Hematopoietic multipotent progenitor cell treated with erythropoietin and hydrocortisone succinate and interleukin-3 and kit ligand, for 15 days (in vitro differentiated cells): ENCODE data around the gene ABHD16B.

Experiments used
- DNase-seq: peaks from one replicate; pipeline ENCODE4 v3.0.0-alpha.2; 2015; ENCODE audit warnings: low spot score

Gene ABHD16B

DNA sequence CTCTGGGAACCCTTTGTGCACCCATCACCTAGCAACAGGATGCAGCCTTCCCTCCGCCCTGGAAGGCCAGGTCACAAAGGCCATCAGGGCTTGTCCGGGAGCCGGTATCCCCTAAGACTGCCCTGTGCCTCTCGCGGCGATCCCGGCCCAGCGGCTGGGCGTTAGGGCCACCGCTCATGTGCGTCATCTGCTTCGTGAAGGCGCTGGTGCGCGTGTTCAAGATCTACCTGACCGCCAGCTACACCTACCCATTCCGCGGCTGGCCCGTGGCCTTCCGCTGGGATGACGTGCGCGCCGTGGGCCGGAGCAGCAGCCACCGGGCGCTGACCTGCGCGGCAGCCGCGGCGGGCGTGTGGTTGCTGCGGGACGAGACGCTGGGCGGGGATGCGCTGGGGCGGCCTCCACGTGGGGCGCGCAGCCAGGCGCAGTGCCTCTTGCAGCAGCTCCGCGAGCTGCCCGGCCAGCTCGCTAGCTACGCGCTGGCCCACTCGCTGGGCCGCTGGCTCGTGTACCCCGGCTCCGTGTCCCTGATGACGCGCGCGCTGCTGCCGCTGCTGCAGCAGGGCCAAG is at the start of gene ABHD16B:
Gene ABHD16B, plus strand, starts transcription at position 134 of the 570 bp plus-strand sequence. Its CDS starts 43 bp downstream, at position 177.
- DNase-seq, result no peak

DNA sequence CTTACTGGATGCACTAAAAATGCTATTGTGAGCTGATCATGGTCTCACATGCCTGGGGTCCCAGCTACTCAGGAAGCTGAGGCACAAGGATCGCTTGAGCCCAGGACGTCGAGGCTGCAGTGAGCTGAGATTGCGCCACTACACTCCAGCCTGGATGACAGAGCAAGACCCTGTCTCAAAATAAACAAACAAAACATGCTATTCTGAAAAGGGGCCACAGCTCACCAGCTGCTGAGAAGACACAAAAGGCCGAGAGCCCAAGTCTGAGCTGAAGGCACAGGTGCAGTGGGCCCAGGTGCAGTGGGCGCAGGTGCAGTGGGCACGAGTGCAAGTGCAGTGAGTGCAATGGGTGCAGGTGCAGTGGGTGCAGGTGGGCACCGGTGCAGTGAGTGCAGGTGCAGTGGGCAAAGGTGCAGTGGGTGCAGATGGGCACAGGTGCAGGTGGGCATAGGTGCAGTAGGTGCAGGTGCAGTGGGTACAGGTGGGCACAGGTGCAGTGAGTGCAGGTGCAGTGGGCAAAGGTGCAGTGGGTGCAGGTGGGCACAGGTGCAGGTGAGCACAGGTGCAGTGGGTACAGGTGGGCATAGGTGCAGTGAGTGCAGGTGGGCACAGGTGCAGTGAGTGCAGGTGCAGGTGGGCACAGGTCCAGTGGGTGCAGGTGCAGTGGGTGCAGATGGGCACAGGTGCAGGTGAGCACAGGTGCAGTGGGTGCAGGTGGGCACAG is 46.2 kb upstream of the ABHD16B start:
- DNase-seq, result no peak

DNA sequence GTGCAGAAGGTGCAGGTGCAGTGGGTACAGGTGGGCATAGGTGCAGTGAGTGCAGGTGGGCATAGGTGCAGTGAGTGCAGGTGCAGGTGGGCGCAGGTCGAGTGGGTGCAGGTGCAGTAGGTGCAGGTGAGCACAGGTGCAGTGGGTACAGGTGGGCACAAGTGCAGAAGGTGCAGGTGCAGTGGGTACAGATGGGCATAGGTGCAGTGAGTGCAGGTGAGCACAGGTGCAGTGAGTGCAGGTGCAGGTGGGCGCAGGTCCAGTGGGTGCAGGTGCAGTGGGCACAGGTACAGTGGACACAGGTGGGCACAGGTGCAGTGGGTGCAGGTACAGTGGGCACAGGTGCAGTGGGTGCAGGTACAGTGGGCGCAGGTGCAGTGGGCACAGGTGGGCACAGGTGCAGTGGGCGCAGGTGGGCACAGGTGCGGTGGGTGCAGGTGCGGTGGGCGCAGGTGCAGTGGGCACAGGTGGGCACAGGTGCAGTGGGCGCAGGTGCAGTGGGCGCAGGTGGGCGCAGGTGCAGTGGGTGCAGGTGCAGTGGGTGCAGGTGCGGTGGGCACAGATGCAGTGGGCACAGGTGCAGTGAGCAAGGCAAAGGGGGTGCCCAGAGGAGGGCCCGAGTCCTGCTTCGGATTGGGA is 45.6 kb upstream of the ABHD16B start:
- DNase-seq, result no peak

DNA sequence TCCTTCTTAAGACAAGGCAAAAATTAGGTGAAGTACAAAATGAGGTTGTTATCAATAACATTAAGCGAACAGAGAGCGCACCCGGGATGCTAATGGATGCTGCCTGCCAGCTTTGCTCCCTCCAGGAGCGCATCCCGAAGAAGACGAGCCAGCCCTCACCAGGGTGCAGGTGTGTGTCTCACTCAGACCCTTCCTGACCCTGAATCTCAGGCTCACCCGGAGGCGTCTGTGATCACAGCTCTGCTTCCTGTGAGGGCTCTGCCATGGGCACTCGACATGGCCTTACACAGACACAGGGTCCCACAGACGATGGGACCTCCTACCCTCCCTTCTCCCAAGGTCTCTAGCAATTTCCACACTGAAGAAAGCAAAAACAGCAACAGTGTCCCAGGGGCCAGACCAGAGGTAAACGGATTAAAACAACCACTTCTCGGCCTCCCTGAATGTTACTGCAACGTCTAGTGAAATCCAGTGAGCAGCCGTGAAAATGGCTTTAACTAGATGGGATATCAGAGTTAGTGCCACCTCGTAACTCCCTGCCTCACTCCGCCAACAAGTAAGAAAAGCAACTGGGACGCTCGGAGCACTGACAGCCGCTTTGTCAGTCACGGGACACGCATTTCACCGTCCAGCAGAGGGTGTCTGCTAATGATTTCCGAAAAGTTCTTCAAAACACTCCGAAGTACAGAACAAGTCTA is 41.9 kb upstream of the ABHD16B start:
- DNase-seq, result no peak

DNA sequence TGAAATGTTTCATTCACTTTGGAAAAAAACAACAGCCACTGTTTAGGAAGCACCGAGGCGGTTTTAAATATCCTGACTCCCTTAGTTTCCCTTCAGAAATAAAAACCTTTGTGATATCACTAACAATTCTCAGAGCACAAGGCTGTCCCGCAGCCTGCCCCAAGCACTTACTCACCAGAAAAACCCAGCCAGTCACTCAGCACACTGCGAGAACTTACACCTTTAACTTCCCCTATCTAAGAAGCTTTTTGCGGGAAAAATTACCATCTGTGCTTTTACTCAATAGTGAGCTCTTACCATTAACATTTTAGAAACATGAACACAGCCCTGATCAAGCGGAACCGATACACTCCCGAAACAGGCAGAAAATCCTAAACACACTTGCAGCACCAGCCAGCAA is 39.5 kb upstream of the ABHD16B start:
- DNase-seq, result no peak

DNA sequence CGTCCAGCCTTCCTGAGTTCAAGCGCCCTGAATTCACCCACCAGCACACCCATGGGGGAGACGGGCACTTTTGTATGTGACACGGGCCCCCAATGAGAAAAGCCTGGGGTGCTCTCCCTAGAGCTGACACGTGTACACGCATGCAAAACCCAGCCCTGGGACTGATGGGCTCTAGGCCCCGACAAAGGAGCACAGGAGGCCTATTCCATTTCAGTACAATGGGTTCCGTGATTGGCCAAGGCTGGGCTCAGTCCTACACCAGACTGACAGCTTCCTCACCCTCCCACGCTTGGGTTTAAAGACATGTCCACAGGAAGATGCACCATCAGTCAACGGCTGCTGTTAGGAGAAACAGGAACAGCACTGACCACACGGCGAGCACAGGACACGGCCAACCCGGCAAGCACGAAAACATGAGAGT is 39.0 kb upstream of the ABHD16B start:
- DNase-seq, result no peak

DNA sequence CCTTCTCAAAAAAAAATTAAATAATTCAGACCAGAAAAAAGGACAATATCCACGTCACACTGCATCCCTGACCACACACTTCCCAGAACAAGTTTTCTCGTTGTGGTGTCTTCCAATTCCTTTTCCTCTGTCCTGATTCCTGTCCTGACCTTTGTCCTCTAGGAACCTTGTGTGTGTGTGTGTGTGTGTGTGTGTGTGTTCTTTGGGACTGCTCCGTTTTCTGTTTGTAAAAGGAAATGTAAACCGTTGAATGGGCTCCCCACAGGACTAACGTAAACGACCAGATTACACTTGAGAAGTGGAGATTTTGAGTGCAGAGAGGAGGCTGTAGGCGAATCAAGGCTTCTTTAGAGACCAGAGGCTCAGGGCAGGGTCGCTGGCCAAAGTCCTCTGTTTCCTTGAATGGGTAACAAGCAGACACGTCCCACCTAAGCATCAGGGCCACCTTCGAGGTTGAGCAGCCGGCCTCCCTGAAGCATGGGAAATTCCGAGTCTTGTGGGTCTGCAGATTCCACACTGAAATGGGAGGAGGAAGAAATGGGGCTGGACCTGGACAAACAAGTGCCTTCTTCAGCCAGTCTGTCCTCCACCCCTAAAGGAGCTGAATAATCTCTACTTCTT is 37.5 kb upstream of the ABHD16B start:
- DNase-seq, result no peak

DNA sequence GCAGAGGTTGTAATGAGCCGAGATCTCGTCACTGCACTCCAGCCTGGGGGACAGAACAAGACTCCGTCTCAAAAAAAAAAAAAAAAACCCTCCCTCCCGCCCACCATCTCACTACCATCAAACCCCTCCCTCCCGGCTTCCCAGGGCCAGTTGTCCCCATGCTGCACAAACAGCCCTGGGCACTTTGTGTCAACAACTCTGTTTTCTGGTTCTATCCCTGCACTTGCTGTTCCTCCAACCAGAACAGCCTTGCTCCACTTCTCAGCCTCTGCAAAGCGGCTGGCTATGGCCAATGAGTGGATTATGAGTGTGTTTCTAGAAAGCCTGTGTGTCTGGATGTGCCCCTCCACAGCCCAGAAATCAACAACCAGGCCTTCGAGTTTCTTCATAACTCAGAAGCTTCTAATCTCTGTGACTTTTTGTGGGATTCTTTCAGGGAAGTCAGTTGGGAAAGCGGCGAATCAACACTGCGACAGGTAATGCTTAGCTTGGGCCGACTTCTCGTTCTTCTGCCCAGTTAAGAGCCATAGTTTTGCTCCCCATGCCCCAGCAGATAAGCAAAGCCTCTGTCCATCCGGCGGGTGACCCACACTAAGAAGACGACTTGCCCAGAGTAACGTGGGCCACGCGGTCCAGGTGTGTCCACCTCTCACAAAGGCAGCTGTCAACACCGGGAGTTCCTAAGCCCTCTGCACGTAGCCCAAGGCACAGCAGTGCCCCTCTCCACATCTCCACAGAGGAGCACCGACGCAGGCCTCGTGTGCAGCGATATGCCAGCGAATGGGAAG is 35.8 kb upstream of the ABHD16B start:
- DNase-seq, result no peak

DNA sequence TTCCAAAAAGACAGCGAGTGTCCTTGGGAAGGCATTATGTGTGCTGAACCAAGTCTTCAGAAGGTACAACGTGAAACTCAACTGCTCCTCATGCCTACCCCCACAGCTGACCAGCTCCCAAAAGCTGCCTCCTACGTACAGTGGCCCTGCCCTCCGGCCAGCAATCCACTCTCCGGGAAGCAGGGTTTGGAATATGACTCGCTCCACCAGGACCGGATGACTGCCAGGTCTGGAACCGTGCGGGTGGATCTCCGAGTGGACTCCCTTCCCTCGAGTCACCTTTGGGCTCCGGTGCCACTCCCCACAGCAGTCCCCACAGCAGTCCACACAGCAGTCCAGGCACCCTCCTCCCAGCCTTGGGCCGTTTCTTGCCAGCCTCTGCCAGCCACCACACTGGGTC is 34.5 kb upstream of the ABHD16B start:
- DNase-seq, result no peak

DNA sequence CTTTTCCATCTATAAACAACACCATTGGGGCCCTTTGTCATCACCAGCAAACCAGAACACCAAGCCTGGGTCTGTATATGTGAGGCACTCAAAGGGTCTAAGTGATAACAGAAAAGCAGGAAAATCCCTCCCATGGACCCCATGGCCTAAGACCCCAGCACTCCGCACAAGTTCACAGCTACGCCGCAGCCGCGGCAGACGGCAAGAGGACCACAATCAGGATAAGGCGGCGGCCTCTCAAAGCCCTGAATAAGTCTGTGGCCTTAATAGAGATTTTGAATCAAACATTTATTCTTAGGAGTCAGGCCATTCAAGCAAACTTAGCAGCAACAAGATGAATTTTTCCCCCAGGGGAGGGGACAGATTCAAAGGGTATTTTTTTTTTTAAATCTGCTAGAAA is 33.2 kb upstream of the ABHD16B start:
- DNase-seq, result no peak

DNA sequence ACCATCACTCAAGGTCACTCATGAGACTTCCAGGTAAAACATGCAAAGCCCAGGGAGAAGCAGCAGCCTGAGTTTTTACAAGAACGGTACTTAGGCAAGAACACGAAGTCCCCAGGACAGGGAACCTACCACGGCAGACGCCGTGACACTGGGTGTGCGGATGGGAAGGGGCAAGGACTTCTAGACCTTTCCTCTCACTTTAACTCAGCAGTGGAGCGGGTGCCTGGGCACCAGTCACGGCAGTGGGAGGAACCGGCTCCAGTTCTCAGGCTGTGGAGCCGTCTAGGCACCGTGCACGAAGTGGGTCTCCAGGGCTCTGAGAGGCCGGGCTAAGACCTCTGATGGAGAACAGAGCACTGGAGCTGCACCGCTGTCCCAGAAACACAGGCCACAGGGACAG is 32.8 kb upstream of the ABHD16B start:
- no peak for DNase-seq

DNA sequence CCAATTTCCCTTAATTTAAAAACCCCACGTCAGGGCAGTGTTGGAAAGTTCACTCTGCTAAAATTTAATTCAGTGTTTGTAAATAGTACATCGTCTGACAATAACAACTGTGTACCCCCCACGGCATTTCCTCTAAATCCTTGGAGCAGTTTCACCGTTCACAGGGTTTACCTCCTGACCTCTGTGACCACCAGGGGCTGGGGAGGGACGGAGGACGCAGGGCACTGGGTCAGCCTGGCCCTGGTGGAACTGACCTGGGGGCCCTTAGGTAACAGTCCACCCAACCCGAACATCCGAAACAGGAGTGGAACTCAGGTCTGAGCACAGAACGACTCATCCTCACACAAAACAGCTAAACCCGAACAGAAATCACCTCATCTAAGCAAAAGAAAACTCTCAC is 32.3 kb upstream of the ABHD16B start:
- DNase-seq, result no peak

DNA sequence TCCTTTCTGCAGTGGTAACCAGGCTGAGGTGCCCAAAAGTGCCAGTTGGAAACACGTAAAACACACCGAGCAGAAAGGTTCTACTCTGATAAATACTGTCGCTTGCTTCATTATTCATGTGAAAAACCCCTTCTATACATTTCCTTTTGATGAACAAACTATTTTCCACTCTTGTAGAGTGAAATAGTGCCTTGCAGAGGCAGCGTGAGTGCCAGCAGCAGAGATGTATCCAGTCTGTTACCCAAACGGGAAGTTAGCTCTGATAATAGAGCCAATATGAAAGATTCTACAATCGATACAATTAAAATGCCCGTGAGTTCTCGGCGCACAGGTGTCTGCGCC is 31.7 kb upstream of the ABHD16B start:
- no peak for DNase-seq

DNA sequence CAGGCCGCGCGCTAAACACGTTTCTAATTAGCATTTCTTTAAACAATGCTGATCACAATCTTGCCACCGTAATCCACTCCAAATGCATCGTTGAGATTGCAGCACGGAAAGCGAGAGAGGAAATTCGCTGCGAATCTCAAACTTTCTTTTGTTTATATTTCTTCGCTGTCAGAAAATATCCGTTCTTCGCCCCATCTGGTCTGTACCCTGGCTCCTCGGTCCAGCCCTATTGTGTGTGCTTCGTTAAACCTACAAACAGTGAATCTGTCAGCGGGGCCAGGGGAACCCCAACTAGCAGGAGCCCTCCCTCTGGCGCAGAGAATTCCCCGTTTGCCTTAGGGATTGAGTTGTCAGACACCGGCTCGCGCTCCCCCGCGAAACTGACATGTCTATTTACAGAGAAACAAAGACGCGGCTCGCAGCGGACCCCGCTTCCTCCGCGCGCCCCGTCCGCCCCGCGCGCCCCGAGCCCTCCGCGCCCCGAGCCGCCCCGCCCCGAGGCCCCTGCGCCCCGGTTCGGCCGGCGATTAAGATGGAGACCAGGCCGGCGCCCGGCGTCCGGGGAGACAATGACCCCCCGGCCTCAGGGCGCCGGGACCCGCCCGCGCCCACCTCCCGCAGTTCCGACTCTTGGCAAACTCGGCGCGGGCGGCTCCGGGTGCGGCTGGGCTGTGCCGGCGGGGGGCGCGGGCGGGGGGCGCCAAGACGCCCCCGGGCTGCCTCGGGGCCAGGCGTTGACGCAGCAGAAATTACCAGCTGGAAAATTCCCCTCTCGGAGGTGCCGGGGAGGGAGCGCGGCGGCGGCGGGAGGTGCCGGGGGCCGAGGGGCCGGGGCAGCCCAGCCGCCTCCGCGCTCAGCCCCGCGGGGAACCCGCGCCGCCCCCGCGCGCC is 31.1 kb upstream of the ABHD16B start:
- no peak for DNase-seq

DNA sequence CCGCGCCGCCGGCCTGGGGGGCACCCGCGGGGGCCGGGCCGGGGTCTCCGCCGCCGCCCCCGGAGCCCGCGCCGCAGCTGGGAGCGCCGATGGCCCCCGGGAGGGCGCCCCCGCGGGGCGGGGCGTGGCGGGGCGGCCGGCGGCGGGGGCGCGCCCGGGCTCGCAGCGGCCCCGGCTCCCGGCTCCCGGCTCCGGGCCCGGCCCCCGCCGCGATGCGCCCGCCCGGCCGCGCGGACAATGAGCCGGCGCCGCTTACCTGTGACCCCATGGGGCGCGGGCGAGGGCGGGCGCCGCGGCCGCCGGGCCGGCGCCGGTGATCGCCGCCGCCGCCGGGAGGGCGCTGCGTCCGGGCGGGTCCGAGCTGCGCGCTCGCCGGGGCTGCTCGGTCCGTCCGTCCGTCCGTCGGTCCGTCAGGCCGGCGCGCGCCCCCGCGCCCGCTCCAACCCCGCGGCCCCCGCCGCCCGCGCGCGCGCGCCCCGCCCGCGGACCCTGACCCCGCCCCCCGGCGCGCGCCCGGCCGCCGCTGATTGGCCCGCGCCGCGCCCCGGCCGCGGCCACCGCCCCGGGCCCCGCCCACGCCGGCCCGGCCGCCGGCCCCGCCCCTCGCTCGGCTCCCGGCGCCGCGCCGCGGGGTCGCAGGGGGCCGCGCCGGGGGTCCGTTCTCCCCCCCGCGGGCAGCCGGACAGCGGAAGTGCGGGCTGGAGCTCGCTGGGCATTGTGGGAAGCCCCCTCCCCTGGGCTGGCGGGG is 30.3 kb upstream of the ABHD16B start, which contains the start of gene ZBTB46:
Gene ZBTB46, minus strand, starts transcription at position 424 of the 748 bp plus-strand sequence. CDS start 40,507 bp downstream, outside the sequence.
- peak; percentile 40 for DNase-seq

DNA sequence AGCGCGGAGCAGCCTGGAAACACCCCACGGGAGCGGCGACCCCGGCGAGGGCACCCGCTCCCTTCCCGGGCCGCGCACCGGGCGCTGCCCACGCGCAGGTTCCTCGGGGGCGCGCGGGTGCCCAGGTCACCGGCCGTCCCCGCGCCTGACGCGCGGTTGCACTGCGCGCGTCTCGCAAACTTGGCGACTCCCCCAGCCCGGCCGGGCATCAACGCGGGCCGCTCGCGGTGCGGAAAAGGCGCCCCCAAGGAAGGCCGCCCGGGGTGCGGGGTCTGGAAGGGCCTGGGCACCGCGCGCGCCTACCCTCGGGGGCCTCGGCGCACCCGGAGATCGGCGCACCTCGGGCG is 29.7 kb upstream of the ABHD16B start:
- DNase-seq, result no peak

DNA sequence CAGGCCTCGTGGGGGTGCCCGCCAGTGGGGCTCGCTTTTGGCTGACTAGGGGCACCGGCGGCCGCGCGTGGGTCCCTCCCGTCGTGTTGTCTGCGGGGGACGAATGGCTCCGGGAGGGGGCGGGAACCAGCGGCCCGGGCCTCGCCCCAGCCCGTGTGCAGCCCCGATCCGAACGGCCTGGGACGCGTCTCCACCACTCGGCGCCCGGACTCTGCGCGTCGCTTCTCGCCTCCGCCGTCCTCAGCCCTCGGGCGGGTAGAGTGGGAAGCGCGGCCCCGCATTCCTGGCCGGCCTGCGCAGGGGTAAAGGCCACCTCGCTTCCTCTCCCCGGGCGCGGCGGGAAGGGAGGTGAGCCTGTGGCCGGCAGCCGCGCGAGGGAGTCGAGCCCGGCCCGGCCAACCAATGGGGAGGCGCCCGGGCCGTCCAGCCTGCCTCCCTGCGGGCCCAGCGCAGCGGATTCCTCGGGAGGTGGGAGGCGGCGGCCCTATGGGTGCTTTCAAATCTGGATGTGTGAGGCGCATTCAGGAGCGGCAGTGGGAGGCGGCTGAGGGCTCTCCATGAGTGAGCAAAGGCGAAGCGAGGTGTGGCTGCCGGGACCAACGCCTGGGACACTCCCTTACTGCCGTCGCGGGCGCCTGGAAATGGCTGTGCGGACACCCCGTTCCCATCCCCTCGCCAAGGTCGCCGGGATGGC is 29.2 kb upstream of the ABHD16B start:
- no peak for DNase-seq

DNA sequence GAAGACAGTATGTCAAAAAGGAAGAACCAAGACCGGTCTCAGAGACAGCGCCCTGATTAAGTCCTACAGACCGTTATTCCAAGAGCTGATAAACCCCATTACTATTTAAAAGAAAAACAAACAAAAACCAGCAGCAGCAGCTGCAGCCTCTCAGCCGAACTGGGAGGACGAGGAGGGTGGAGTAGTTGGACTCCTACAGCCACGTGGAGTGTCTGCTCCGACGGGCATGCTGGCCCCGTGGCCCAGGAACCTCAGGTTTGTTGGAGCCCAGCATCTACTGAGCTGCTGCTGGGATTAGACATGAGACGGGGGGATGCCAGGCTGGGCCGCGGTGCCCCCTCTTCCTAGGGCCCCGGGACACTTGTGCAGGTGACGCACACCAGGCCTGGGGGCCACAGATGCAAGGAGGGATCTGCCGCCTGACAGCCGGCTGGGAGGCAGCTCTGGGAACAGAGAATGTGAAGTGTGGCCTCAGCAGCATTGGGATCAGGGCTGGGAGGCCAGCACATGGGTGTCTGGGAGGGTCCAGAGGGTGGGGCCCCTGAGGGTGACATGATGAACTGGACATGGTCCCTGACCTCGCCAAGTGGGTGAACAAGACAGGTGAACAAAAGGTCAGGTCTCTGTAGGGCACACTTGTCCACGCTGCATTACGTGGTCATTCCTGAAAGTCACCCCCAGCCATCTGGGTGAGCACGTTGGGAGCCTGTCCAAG is 27.4 kb upstream of the ABHD16B start:
- DNase-seq, result no peak

DNA sequence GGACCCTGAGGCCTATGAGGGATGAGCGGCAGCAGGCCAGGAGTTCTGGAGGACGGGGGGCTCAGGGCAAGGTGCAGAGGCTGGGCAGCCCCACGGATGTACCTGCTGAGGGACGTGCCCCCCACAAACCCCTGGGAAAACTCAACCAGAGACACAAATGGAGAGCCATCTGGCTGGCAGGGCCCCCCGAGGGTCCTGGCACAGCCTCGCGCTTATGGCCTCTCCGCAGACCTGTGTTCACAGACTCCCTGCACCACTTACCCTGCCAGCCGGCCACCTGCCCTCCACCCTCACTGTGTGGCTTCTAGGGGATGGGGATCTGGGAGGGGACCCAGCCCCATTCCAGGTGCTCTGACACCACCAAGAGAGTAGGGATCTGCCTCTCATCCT is 26.8 kb upstream of the ABHD16B start:
- no peak for DNase-seq
